ENCODE results near the gene TIAM2.

TIAM2 gene

DNA sequence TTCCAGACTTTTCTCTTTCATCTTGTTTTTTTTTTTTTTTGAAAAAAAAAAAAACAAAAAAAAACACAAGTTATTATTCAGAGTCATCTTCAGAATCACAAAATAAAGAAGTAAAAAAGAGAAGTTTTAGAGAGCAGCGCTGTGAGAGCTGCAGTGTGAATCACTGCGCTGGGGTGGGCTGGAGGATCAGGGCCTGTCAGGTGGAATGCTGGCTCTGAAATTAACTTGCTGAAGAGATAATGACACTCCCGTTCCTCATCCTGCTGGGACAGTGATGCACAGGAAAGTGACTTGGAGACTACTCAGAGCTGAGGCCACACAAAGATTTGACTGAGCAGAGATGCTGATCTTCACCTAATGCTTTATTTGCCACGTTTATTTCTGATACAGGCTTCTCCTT, 226.0 kb downstream of the TIAM2 start:
- no peaks in the 10 kb centered on the region for H3K36me3 ChIP-seq (ENCODE audit: insufficient read depth, low read length)
- H3K4me1 ChIP-seq (ENCODE audit: insufficient read depth, low read length, severe bottlenecking): no peaks in the 10 kb centered on the region
- H3K4me2 ChIP-seq (ENCODE audit: low read length): no peak overlapping the region
- no peak overlapping the region for H3K4me3 ChIP-seq (ENCODE audit: low read depth, low read length, poor library complexity, severe bottlenecking)
- TF ChIP-seq, protein P1, sequence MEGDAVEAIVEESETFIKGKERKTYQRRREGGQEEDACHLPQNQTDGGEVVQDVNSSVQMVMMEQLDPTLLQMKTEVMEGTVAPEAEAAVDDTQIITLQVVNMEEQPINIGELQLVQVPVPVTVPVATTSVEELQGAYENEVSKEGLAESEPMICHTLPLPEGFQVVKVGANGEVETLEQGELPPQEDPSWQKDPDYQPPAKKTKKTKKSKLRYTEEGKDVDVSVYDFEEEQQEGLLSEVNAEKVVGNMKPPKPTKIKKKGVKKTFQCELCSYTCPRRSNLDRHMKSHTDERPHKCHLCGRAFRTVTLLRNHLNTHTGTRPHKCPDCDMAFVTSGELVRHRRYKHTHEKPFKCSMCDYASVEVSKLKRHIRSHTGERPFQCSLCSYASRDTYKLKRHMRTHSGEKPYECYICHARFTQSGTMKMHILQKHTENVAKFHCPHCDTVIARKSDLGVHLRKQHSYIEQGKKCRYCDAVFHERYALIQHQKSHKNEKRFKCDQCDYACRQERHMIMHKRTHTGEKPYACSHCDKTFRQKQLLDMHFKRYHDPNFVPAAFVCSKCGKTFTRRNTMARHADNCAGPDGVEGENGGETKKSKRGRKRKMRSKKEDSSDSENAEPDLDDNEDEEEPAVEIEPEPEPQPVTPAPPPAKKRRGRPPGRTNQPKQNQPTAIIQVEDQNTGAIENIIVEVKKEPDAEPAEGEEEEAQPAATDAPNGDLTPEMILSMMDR (IDR thresholded peaks at IDR 0.05; ENCODE audit: low read length): no peak
- TF ChIP-seq EZH2 (IDR thresholded peaks at IDR 0.05; ENCODE audit: borderline replicate concordance, low read length): no peak
- no peak overlapping the region for H3K9ac ChIP-seq (ENCODE audit: low read length)
- H3K79me2 ChIP-seq (ENCODE audit: insufficient read depth, low read length): no peaks in the 10 kb centered on the region
- H3K9me2 ChIP-seq (ENCODE audit: low read depth, low read length): no peaks in the 10 kb centered on the region
- no peaks in the 10 kb centered on the region for H4K20me1 ChIP-seq (ENCODE audit: insufficient read depth, low read length)
- H3F3A ChIP-seq (ENCODE audit: insufficient read depth, low read length): no peaks in the 10 kb centered on the region
- H3K27ac ChIP-seq (ENCODE audit: low read depth, low read length, poor library complexity, severe bottlenecking): no peak overlapping the region
- no peak overlapping the region for H2AFZ ChIP-seq (ENCODE audit: low read length)
- H3K9me3 ChIP-seq (ENCODE audit: low read length): no peaks in the 10 kb centered on the region
- H3K27me3 ChIP-seq (ENCODE audit: insufficient read depth, low read length): no peaks in the 10 kb centered on the region

GRCh38 chr6:155222506-155222905, 227.4 kb downstream of the TIAM2 start:
- Histone ChIP-seq H3K4me3 (ENCODE audit: low read depth, low read length, poor library complexity, severe bottlenecking) (no peak overlapping the region), H2AFZ (ENCODE audit: low read length) (no peak overlapping the region), H3K27me3 (ENCODE audit: insufficient read depth, low read length) (no peaks in the 10 kb centered on the region), H3K4me1 (ENCODE audit: insufficient read depth, low read length, severe bottlenecking) (no peaks in the 10 kb centered on the region), H4K20me1 (ENCODE audit: insufficient read depth, low read length) (no peaks in the 10 kb centered on the region), H3K79me2 (ENCODE audit: insufficient read depth, low read length) (no peaks in the 10 kb centered on the region), H3K9me2 (ENCODE audit: low read depth, low read length) (no peaks in the 10 kb centered on the region), H3K9me3 (ENCODE audit: low read length) (no peaks in the 10 kb centered on the region), H3K36me3 (ENCODE audit: insufficient read depth, low read length) (no peaks in the 10 kb centered on the region), H3F3A (ENCODE audit: insufficient read depth, low read length) (no peaks in the 10 kb centered on the region), H3K27ac (ENCODE audit: low read depth, low read length, poor library complexity, severe bottlenecking) (no peak overlapping the region), H3K4me2 (ENCODE audit: low read length) (no peak overlapping the region), H3K9ac (ENCODE audit: low read length) (no peak overlapping the region)
- TF ChIP-seq EZH2 (IDR thresholded peaks at IDR 0.05; ENCODE audit: borderline replicate concordance, low read length): no peak
- TF ChIP-seq, protein P1 (IDR thresholded peaks at IDR 0.05; ENCODE audit: low read length): no peak

GRCh38 chr6:155223646-155224451, 228.7 kb downstream of the TIAM2 start:
- no peak overlapping the region for H3K27ac ChIP-seq (ENCODE audit: low read depth, low read length, poor library complexity, severe bottlenecking)
- H3K9me3 ChIP-seq (ENCODE audit: low read length): no peaks in the 10 kb centered on the region
- TF ChIP-seq, protein P1 (IDR thresholded peaks at IDR 0.05; ENCODE audit: low read length): no peak
- no peak for TF ChIP-seq EZH2 (IDR thresholded peaks at IDR 0.05; ENCODE audit: borderline replicate concordance, low read length)
- H3K79me2 ChIP-seq (ENCODE audit: insufficient read depth, low read length): no peaks in the 10 kb centered on the region
- H3K4me3 ChIP-seq (ENCODE audit: low read depth, low read length, poor library complexity, severe bottlenecking): no peak overlapping the region
- no peaks in the 10 kb centered on the region for H3F3A ChIP-seq (ENCODE audit: insufficient read depth, low read length)
- H3K36me3 ChIP-seq (ENCODE audit: insufficient read depth, low read length): no peaks in the 10 kb centered on the region
- no peaks in the 10 kb centered on the region for H4K20me1 ChIP-seq (ENCODE audit: insufficient read depth, low read length)
- H2AFZ ChIP-seq (ENCODE audit: low read length): no peak overlapping the region
- no peaks in the 10 kb centered on the region for H3K27me3 ChIP-seq (ENCODE audit: insufficient read depth, low read length)
- no peaks in the 10 kb centered on the region for H3K9me2 ChIP-seq (ENCODE audit: low read depth, low read length)
- no peaks in the 10 kb centered on the region for H3K4me1 ChIP-seq (ENCODE audit: insufficient read depth, low read length, severe bottlenecking)
- H3K9ac ChIP-seq (ENCODE audit: low read length): no peak overlapping the region
- H3K4me2 ChIP-seq (ENCODE audit: low read length): no peak overlapping the region

Data from OCI-LY1 (cell line).